A549 (cell line): Measurements from ENCODE around the gene ACKR2. TPM values are rescaled to one million over a fixed set of nuclear protein-coding genes. Genes with fewer than 3 reads are reported as not detected.

Source experiments
- ATAC-seq, 2 experiments: fragments of 200-7000 bp in 1 of 2; fragments of >200 bp in 1 of 2; cut with Nextera tagmentation in 1 of 2; cut with Tn5 transposase in 1 of 2; 3 replicates each; pipeline versions ENCODE4 v1.8.0 to v1.9.1; 2018 to 2020; ENCODE audit warnings: mild to moderate bottlenecking in 1 of 2, moderate library complexity in 1 of 2
- CTCF ChIA-PET: fragments of 300-600 bp; sonication (Branson Sonifier 250); formaldehyde crosslinking; extraction: SDS; loops from one replicate; lab custom pipeline; 2021; ENCODE audit warnings: antibody characterized with exemption, inconsistent platforms; lab: Yijun Ruan, JAX
- POLR2A ChIA-PET: fragments of 350-600 bp; formaldehyde crosslinking; extraction: SDS; loops from one replicate; lab custom pipeline; 2021; ENCODE audit warnings: antibody characterized with exemption, inconsistent platforms; lab: Yijun Ruan, JAX
- DNase-seq, 2 experiments: peaks; one replicate each; pipeline versions ENCODE4 v3.0.0 to v3.0.0-alpha.2; 2011 to 2016; ENCODE audit warnings: low read depth in 1 of 2, low spot score in 1 of 2
- FAIRE-seq: peaks from 2 replicates; lab custom pipeline; 2011; peaks lifted over from hg19 to GRCh38; lab: Jason Lieb, UNC
- H3K27ac ChIP-seq, 2 experiments: fragments of >200 bp; sonication (Bioruptor Twin); formaldehyde crosslinking; 3 replicates each; pipeline ENCODE4 v1.5.1; 2016 to 2017
- H3K4me1 ChIP-seq: fragments of >200 bp; sonication (Bioruptor Twin); formaldehyde crosslinking; 3 replicates; pipeline ENCODE4 v1.6.1; 2016
- H3K4me2 ChIP-seq: fragments of >200 bp; sonication (Bioruptor Twin); formaldehyde crosslinking; 3 replicates; pipeline ENCODE4 v1.6.1; 2016
- H3K4me3 ChIP-seq: fragments of >200 bp; sonication (Bioruptor Twin); formaldehyde crosslinking; 3 replicates; pipeline ENCODE4 v1.5.1; 2016
- H3K9me3 ChIP-seq: fragments of >200 bp; sonication (Bioruptor Twin); formaldehyde crosslinking; 3 replicates; pipeline ENCODE4 v1.6.1; 2016
- ATOH8 ChIP-seq: fragments of 250-450 bp; sonication (Bioruptor Pico); IDR thresholded peaks from 2 replicates; pipeline ENCODE4 v1.5.0; 2020; ENCODE audit warnings: low read depth, mild to moderate bottlenecking, moderate library complexity
- CHD2 ChIP-seq: fragments of 150-350 bp; IDR thresholded peaks from 2 replicates; pipeline ENCODE4 v1.6.1; 2014; ENCODE audit warnings: low read length; ENCODE audit not compliant: partially characterized antibody
- EP300 ChIP-seq, 2 experiments: fragments of >200 bp; sonication (Bioruptor Twin); formaldehyde crosslinking; IDR thresholded peaks; 2 replicates in 1 of 2; 3 replicates in 1 of 2; pipeline ENCODE4 v1.6.1; 2016 to 2017
- ESRRA ChIP-seq: fragments of 150-350 bp; IDR thresholded peaks from 2 replicates; pipeline ENCODE4 v1.6.1; 2014; ENCODE audit warnings: mild to moderate bottlenecking, low read length, borderline replicate concordance
- FOSB ChIP-seq: fragments of 250-450 bp; sonication (Bioruptor Pico); IDR thresholded peaks from 2 replicates; pipeline ENCODE4 v1.5.0; 2020; ENCODE audit warnings: mild to moderate bottlenecking, moderate library complexity
- HEYL ChIP-seq: fragments of 250-450 bp; sonication (Bioruptor Pico); IDR thresholded peaks from 2 replicates; pipeline ENCODE4 v1.8.0; 2021; ENCODE audit warnings: mild to moderate bottlenecking, moderate library complexity
- HOXB5 ChIP-seq: fragments of 250-450 bp; sonication (Bioruptor Pico); IDR thresholded peaks from 2 replicates; pipeline ENCODE4 v1.5.0; 2020; ENCODE audit warnings: mild to moderate bottlenecking, moderate library complexity
- JUN ChIP-seq, 2 experiments: fragments of >200 bp; sonication (Bioruptor Twin); formaldehyde crosslinking; IDR thresholded peaks; 2 replicates in 1 of 2; 3 replicates in 1 of 2; pipeline ENCODE4 v1.6.1; 2016 to 2017
- JUNB ChIP-seq: fragments of >200 bp; sonication (Bioruptor Twin); formaldehyde crosslinking; IDR thresholded peaks from 2 replicates; pipeline ENCODE4 v1.6.1; 2016
- PHF8 ChIP-seq: fragments of 200-600 bp; sonication (generic); IDR thresholded peaks from 2 replicates; pipeline ENCODE4 v1.6.1; 2016; ENCODE audit warnings: low read depth, mild to moderate bottlenecking, antibody characterized with exemption, moderate library complexity, borderline replicate concordance
- POLR2AphosphoS2 ChIP-seq: conservative IDR thresholded peaks from 2 replicates; pipeline ENCODE4 v1.6.1; 2012; ENCODE audit warnings: low read length, improper control_type of control experiment, inconsistent platforms
- RAD21 ChIP-seq, 2 experiments: fragments of >200 bp in 1 of 2; sonication (Bioruptor Twin) in 1 of 2; formaldehyde crosslinking in 1 of 2; IDR thresholded peaks in 1 of 2; conservative IDR thresholded peaks in 1 of 2; 2 replicates in 1 of 2; 3 replicates in 1 of 2; pipeline ENCODE4 v1.6.1; 2012 to 2018; ENCODE audit warnings: inconsistent platforms in 1 of 2
- RARB ChIP-seq: fragments of 250-450 bp; sonication (Bioruptor Pico); IDR thresholded peaks from 2 replicates; pipeline ENCODE4 v1.8.0; 2021; ENCODE audit warnings: mild to moderate bottlenecking, moderate library complexity
- RFX5 ChIP-seq: fragments of 450-650 bp; IDR thresholded peaks from 2 replicates; pipeline ENCODE4 v1.7.1; 2014; ENCODE audit warnings: antibody characterized with exemption, mild to moderate bottlenecking, moderate library complexity
- SREBF2 ChIP-seq: fragments of 450-650 bp; IDR thresholded peaks from 2 replicates; pipeline ENCODE4 v1.6.1; 2014; ENCODE audit warnings: mild to moderate bottlenecking, moderate library complexity
- ZFP36 ChIP-seq: fragments of 450-650 bp; IDR thresholded peaks from 2 replicates; pipeline ENCODE4 v1.6.1; 2014; ENCODE audit warnings: borderline replicate concordance; ENCODE audit not compliant: partially characterized antibody
- ZNF302 ChIP-seq: fragments of 250-450 bp; sonication (Bioruptor Pico); IDR thresholded peaks from 2 replicates; pipeline ENCODE4 v1.9.0; 2021; ENCODE audit warnings: inconsistent platforms, mild to moderate bottlenecking, moderate library complexity
- WGBS: methylation state at CpG from one replicate; pipeline ENCODE4 v1.1.6; 2017; ENCODE audit errors: missing lambda C conversion rate; 5-methylcytosine and 5-hydroxymethylcytosine counted together
- polyA plus RNA-seq, 4 experiments: library from polyadenylated mRNA; depleted of rRNA in 3 of 4; stranded (reverse); fragments of >200 nt; fragmentation: RNase III in 1 of 4; extraction: RNeasy Plus Mini Kit Qiagen cat#74134 plus additional on column Dnase treatment in 1 of 4; gene quantifications; 2 replicates in 3 of 4; 3 replicates in 1 of 4; pipeline ENCODE4 v1.2.3, GENCODE V29; 2011 to 2017
- TF ChIP-seq, protein P1 (sequence below): fragments of 150-350 bp; IDR thresholded peaks from 2 replicates; pipeline ENCODE4 v1.6.1; 2014; ENCODE audit warnings: low read depth, mild to moderate bottlenecking, low read length
- TF ChIP-seq, protein P2 (sequence below): IDR thresholded peaks from 2 replicates; pipeline ENCODE4 v1.6.1; 2012; ENCODE audit warnings: low read depth, borderline replicate concordance
- TF ChIP-seq, protein P3 (sequence below): fragments of 200-600 bp; sonication (generic); IDR thresholded peaks from 2 replicates; pipeline ENCODE4 v1.6.1; 2016; ENCODE audit warnings: antibody characterized with exemption, mild to moderate bottlenecking, moderate library complexity

Gene ACKR2
- polyA plus RNA-seq, 2 of the 4 experiments (the other 2 are of a cell fraction): 0.06 TPM; not detected in 1

DNA sequence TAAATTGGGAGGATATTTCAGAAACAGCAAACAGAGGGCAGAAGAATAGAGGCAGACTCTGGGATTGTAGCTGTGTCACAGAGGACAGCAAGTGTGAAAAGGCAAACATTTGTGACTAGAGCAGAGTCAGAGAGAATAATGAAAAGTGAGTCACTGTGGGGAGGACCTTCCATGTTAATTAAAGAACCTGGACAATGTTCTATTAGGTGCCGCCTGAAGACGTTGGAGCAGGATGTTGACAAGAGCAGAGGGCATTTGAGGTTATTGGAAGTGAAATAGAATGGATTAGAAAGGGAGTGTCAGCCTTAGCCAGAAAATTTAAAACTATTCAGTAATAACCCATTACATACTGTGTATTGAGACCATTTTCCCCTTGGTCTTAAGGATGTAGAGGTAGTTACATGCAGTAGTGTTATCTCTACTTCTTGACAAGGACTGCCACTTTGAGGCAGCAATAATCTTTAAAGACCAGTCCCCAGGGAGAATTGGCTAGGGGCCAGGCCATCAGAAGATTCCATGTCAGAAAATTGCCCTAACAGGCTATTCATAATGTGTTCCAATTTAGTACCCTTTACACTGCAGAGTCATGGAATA lies 5.8 kb downstream of the ACKR2 start:
- POLR2A ChIA-PET: interaction anchor here (0.7 kb wide), 1 partner anchor 487 kb away, joined by 3 read pairs; no protein-coding TSS in a partner anchor
- no peak for DNase-seq

GRCh38 chr3:42815826-42816225 lies 6.6 kb downstream of the ACKR2 start:
- ATAC-seq: no peak
- no peak for DNase-seq
- WGBS: 34% methylated on average over 2 of the region's 2 CpGs
- no peaks in the 10 kb centered on the region for H3K4me1 ChIP-seq
- no peak overlapping the region for H3K4me3 ChIP-seq
- no peak for TF ChIP-seq PHF8
- no peak for TF ChIP-seq RFX5
- TF ChIP-seq, protein P1, sequence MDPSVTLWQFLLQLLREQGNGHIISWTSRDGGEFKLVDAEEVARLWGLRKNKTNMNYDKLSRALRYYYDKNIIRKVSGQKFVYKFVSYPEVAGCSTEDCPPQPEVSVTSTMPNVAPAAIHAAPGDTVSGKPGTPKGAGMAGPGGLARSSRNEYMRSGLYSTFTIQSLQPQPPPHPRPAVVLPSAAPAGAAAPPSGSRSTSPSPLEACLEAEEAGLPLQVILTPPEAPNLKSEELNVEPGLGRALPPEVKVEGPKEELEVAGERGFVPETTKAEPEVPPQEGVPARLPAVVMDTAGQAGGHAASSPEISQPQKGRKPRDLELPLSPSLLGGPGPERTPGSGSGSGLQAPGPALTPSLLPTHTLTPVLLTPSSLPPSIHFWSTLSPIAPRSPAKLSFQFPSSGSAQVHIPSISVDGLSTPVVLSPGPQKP: no peak
- TF ChIP-seq HEYL: no peak
- no peak for TF ChIP-seq CHD2
- TF ChIP-seq ZFP36: no peak
- no peak for TF ChIP-seq ZNF302 (CRISPR knock-in tag)
- TF ChIP-seq ATOH8: no peak
- no peak for TF ChIP-seq ESRRA
- TF ChIP-seq JUN (IDR thresholded peaks at IDR 0.05): no peak
- TF ChIP-seq JUNB: no peak
- H3K9me3 ChIP-seq: no peaks in the 10 kb centered on the region
- ChIA-PET CTCF (interaction anchor here (1.3 to 2.2 kb wide), 2 partner anchors 24 to 35 kb away, joined by 3 to 7 read pairs; no protein-coding TSS in a partner anchor), POLR2A (interaction anchor here (0.6 to 0.7 kb wide), 2 partner anchors 24 to 486 kb away, joined by 3 to 9 read pairs; no protein-coding TSS in a partner anchor)
- H3K4me2 ChIP-seq: no peak overlapping the region
- no peak overlapping the region for H3K27ac ChIP-seq
- FAIRE-seq: no peak

More for the DNA sequence above, 5.8 kb downstream of the ACKR2 start:
- H3K4me3 ChIP-seq: no peak overlapping the region
- no peak for ATAC-seq
- no peak for TF ChIP-seq ESRRA
- TF ChIP-seq SREBF2: no peak
- TF ChIP-seq, protein P2, sequence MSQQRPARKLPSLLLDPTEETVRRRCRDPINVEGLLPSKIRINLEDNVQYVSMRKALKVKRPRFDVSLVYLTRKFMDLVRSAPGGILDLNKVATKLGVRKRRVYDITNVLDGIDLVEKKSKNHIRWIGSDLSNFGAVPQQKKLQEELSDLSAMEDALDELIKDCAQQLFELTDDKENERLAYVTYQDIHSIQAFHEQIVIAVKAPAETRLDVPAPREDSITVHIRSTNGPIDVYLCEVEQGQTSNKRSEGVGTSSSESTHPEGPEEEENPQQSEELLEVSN: no peak
- TF ChIP-seq HOXB5 (CRISPR knock-in tag): no peak
- TF ChIP-seq RFX5: no peak
- TF ChIP-seq EP300 (IDR thresholded peaks at IDR 0.05): no peak
- no peak for TF ChIP-seq HEYL
- TF ChIP-seq, protein P3, sequence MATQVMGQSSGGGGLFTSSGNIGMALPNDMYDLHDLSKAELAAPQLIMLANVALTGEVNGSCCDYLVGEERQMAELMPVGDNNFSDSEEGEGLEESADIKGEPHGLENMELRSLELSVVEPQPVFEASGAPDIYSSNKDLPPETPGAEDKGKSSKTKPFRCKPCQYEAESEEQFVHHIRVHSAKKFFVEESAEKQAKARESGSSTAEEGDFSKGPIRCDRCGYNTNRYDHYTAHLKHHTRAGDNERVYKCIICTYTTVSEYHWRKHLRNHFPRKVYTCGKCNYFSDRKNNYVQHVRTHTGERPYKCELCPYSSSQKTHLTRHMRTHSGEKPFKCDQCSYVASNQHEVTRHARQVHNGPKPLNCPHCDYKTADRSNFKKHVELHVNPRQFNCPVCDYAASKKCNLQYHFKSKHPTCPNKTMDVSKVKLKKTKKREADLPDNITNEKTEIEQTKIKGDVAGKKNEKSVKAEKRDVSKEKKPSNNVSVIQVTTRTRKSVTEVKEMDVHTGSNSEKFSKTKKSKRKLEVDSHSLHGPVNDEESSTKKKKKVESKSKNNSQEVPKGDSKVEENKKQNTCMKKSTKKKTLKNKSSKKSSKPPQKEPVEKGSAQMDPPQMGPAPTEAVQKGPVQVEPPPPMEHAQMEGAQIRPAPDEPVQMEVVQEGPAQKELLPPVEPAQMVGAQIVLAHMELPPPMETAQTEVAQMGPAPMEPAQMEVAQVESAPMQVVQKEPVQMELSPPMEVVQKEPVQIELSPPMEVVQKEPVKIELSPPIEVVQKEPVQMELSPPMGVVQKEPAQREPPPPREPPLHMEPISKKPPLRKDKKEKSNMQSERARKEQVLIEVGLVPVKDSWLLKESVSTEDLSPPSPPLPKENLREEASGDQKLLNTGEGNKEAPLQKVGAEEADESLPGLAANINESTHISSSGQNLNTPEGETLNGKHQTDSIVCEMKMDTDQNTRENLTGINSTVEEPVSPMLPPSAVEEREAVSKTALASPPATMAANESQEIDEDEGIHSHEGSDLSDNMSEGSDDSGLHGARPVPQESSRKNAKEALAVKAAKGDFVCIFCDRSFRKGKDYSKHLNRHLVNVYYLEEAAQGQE: no peak
- no peak for TF ChIP-seq RARB
- TF ChIP-seq POLR2AphosphoS2: no peak
- TF ChIP-seq FOSB: no peak
- TF ChIP-seq PHF8: no peak
- TF ChIP-seq RAD21 (conservative IDR thresholded peaks at IDR 0.05 in 1 of 2, IDR thresholded peaks at IDR 0.05 in 1 of 2): no peak
- TF ChIP-seq, all 56 proteins: peak for 0
- 35% methylated on average over 2 of the region's 2 CpGs for WGBS
- H3K9me3 ChIP-seq: no peaks in the 10 kb centered on the region
- H3K27ac ChIP-seq: no peak overlapping the region
- no peaks in the 10 kb centered on the region for H3K4me1 ChIP-seq
- CTCF ChIA-PET: interaction anchor here (1.0 to 2.2 kb wide), 3 partner anchors 16 to 36 kb away, joined by 3 to 7 read pairs (median 3); no protein-coding TSS in a partner anchor
- no peak for FAIRE-seq
- H3K4me2 ChIP-seq: no peak overlapping the region
